ENCODE results near the gene HSPBAP1. TPM values are rescaled to one million over a fixed set of nuclear protein-coding genes. Genes with fewer than 3 reads are reported as not detected.

Gene HSPBAP1
- total RNA-seq, 4 donors from 2014 or later, result 1.2 to 22.8 (median 10.3) TPM

GRCh38 chr3:122730240-122730639, 63.4 kb downstream of the HSPBAP1 start:
- H3K36me3 ChIP-seq, result no peaks in the 10 kb centered on the region
- DNase-seq, result no peak
- TF ChIP-seq, protein P1, sequence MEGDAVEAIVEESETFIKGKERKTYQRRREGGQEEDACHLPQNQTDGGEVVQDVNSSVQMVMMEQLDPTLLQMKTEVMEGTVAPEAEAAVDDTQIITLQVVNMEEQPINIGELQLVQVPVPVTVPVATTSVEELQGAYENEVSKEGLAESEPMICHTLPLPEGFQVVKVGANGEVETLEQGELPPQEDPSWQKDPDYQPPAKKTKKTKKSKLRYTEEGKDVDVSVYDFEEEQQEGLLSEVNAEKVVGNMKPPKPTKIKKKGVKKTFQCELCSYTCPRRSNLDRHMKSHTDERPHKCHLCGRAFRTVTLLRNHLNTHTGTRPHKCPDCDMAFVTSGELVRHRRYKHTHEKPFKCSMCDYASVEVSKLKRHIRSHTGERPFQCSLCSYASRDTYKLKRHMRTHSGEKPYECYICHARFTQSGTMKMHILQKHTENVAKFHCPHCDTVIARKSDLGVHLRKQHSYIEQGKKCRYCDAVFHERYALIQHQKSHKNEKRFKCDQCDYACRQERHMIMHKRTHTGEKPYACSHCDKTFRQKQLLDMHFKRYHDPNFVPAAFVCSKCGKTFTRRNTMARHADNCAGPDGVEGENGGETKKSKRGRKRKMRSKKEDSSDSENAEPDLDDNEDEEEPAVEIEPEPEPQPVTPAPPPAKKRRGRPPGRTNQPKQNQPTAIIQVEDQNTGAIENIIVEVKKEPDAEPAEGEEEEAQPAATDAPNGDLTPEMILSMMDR (IDR thresholded peaks at IDR 0.05), result no peak
- no peak for TF ChIP-seq EP300 (IDR thresholded peaks at IDR 0.05; ENCODE audit: low read depth)
- no peak for TF ChIP-seq POLR2AphosphoS5 (IDR thresholded peaks at IDR 0.05)
- TF ChIP-seq POLR2A (IDR thresholded peaks at IDR 0.05), result no peak
- WGBS, 2 donors (ENCODE audit: low coverage in 1 of 2), result 89 to 94% methylated on average over 3 to 4 of the region's 4 CpGs
- H3K4me3 ChIP-seq, result no peak overlapping the region
- H3K4me1 ChIP-seq, result no peaks in the 10 kb centered on the region
- no peaks in the 10 kb centered on the region for H3K27me3 ChIP-seq
- H3K27ac ChIP-seq, result no peak overlapping the region
- no peaks in the 10 kb centered on the region for H3K9me3 ChIP-seq
- intact Hi-C loops (cut with DNase I; ENCODE audit: low total_unique reads) (no loop called here), in situ Hi-C loops (cut with MboI; ENCODE audit: low pct_ligation_motif_present in 1 of 4, low pct_unique_long_range_greater_than_20kb in 1 of 4, low sequenced_read_pairs in 3 of 4) (no loop called here)

DNA sequence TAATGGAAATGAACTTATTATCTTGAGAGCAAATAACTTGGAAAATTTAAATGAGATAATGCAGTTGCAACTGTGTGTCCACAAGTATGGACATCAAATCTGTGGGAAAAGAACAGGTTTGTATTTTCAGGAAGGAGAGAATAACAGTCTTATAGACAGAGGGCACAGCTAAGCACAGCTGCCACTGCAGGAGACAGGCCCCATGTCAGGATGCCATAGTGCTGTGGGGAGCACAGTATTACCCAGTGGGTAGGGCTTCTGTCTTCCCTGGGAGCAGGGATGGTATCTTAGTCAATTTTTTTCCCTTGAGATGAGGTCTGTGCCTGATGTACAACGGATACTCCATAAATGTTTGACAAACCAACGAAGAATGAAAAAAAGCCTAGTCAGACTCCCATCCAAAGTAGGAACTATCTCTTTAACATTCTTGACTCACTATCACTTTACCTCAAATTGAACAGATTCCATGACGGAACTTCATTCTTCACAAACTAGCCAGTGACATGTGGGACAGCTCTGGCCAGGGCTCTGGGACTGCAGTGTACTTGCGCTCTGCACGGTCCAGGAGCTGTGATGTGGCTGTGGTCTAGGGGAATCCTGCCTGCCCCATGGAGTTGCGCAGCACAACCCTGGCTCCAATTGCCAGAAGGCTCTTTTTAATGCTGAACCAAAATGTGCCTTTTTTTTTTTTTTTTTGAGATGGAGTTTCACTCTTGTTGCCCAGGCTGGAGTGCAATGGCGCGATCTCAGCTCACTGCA, 64.7 kb downstream of the HSPBAP1 start:
- 99 to 100% methylated on average over 3 to 8 of the region's 8 CpGs for WGBS, 2 donors (ENCODE audit: low coverage in 1 of 2)
- Histone ChIP-seq H3K27me3 (no peaks in the 10 kb centered on the region), H3K27ac (no peak overlapping the region), H3K4me3 (no peak overlapping the region), H3K4me1 (no peaks in the 10 kb centered on the region), H3K36me3 (no peaks in the 10 kb centered on the region), H3K9me3 (no peaks in the 10 kb centered on the region)
- in situ Hi-C loops (cut with MboI; ENCODE audit: low pct_ligation_motif_present in 1 of 4, low pct_unique_long_range_greater_than_20kb in 1 of 4, low sequenced_read_pairs in 3 of 4) (no loop called here), intact Hi-C loops (cut with DNase I; ENCODE audit: low total_unique reads) (no loop called here)
- no peak for DNase-seq
- TF ChIP-seq, protein P1 (IDR thresholded peaks at IDR 0.05), result no peak
- TF ChIP-seq POLR2AphosphoS5 (IDR thresholded peaks at IDR 0.05), result no peak
- no peak for TF ChIP-seq EP300 (IDR thresholded peaks at IDR 0.05; ENCODE audit: low read depth)
- no peak for TF ChIP-seq POLR2A (IDR thresholded peaks at IDR 0.05)

DNA sequence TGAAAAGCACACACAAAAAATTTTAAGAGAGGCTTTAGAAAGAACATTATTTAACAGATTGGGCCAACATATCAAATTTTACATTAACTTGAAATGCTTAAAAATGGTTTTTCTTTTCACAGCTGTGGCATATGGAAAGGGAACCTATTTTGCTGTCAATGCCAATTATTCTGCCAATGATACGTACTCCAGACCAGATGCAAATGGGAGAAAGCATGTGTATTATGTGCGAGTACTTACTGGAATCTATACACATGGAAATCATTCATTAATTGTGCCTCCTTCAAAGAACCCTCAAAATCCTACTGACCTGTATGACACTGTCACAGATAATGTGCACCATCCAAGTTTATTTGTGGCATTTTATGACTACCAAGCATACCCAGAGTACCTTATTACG, 65.4 kb downstream of the HSPBAP1 start:
- H3K9me3 ChIP-seq, result no peaks in the 10 kb centered on the region
- H3K4me3 ChIP-seq, result no peak overlapping the region
- in situ Hi-C loops (cut with MboI; ENCODE audit: low pct_ligation_motif_present in 1 of 4, low pct_unique_long_range_greater_than_20kb in 1 of 4, low sequenced_read_pairs in 3 of 4), result no loop called here
- no peaks in the 10 kb centered on the region for H3K4me1 ChIP-seq
- H3K36me3 ChIP-seq, result no peaks in the 10 kb centered on the region
- no peak overlapping the region for H3K27ac ChIP-seq
- H3K27me3 ChIP-seq, result no peaks in the 10 kb centered on the region
- WGBS, 2 donors (ENCODE audit: low coverage in 1 of 2), result 85 to 91% methylated on average over 3 of the region's 3 CpGs
- intact Hi-C loops (cut with DNase I; ENCODE audit: low total_unique reads), result no loop called here
- TF ChIP-seq EP300 (IDR thresholded peaks at IDR 0.05; ENCODE audit: low read depth) (no peak), POLR2A (IDR thresholded peaks at IDR 0.05) (no peak), POLR2AphosphoS5 (IDR thresholded peaks at IDR 0.05) (no peak)
- TF ChIP-seq, protein P1 (IDR thresholded peaks at IDR 0.05), result no peak
- DNase-seq, result no peak

- H3K4me3 ChIP-seq, result no peak overlapping the region
- 93 to 95% methylated on average over 3 to 9 of the region's 9 CpGs for WGBS, 2 donors (ENCODE audit: low coverage in 1 of 2)
- intact Hi-C loops (cut with DNase I; ENCODE audit: low total_unique reads) (no loop called here), in situ Hi-C loops (cut with MboI; ENCODE audit: low pct_ligation_motif_present in 1 of 4, low pct_unique_long_range_greater_than_20kb in 1 of 4, low sequenced_read_pairs in 3 of 4) (no loop called here)
- DNase-seq, result no peak
- H3K36me3 ChIP-seq, result no peaks in the 10 kb centered on the region
- TF ChIP-seq, protein P1 (IDR thresholded peaks at IDR 0.05), result no peak
- TF ChIP-seq POLR2AphosphoS5 (IDR thresholded peaks at IDR 0.05) (no peak), EP300 (IDR thresholded peaks at IDR 0.05; ENCODE audit: low read depth) (no peak), POLR2A (IDR thresholded peaks at IDR 0.05) (no peak)
- H3K27ac ChIP-seq, result no peak overlapping the region
- no peaks in the 10 kb centered on the region for H3K27me3 ChIP-seq
- H3K9me3 ChIP-seq, result no peaks in the 10 kb centered on the region
- no peaks in the 10 kb centered on the region for H3K4me1 ChIP-seq
Observed at GRCh38 chr3:122727766-122728165, 65.9 kb downstream of the HSPBAP1 start.
